Right cardiac atrium (tissue), 5 donors: Measurements from ENCODE around the gene FOXA3. TPM values are rescaled to one million over a fixed set of nuclear protein-coding genes. Genes with fewer than 3 reads are reported as not detected.

Experiments used
- ATAC-seq, 2 donors: fragments of 200-7000 bp; cut with Tn5 transposase; one replicate each; pipeline versions ENCODE4 v1.8.0 to v1.9.1; 2020; ENCODE audit warnings: moderate library complexity in 2 of 2, mild to moderate bottlenecking in 1 of 2
- DNase-seq, 3 donors: peaks; one replicate each; pipeline ENCODE4 v3.0.0-alpha.2; 2020
- H3K27ac ChIP-seq: one replicate; pipeline ENCODE4 v1.5.1; 2013; ENCODE audit warnings: mild to moderate bottlenecking, low read length, control low read depth, moderate library complexity
- H3K27me3 ChIP-seq: one replicate; pipeline ENCODE4 v1.6.1; 2013; ENCODE audit not compliant: control insufficient read depth, insufficient read depth
- H3K4me1 ChIP-seq: one replicate; pipeline ENCODE4 v1.6.1; 2013; ENCODE audit warnings: low read length; ENCODE audit not compliant: control insufficient read depth, insufficient read depth
- H3K4me3 ChIP-seq: one replicate; pipeline ENCODE4 v1.5.1; 2013; ENCODE audit warnings: low read length, control low read depth
- H3K9me3 ChIP-seq: one replicate; pipeline ENCODE4 v1.6.1; 2013; ENCODE audit warnings: low read length; ENCODE audit not compliant: control insufficient read depth
- WGBS: extraction: QIAGEN DNeasy Blood & Tissue Kit; methylation state at CpG from one replicate; pipeline ENCODE4 v1.1.7; 2013; 5-methylcytosine and 5-hydroxymethylcytosine counted together
- intact Hi-C, 4 donors: fragments of 100-400 bp; cut with DNase I; formaldehyde crosslinking; loops; one replicate each; pipeline versions ENCODE4 v1.11.0 to v1.14.0; 2022 to 2023
- polyA plus RNA-seq: library from polyadenylated mRNA; stranded (reverse); fragments of 200-250 nt; gene quantifications from one replicate; pipeline ENCODE4 v1.2.3, GENCODE V29; 2013
- total RNA-seq, 4 donors: library from RNA; stranded (reverse); fragmentation: NEBNext Ultra II Directional; extraction: Animal tissue kit (Norgen Biotek cat#: 25700); gene quantifications; one replicate each; pipeline ENCODE4 v1.2.1, GENCODE V29; 2021
- donor health status: healthy with polysubstance abuse.
- donor health status: DM: no; HTN: yes; CAD: no.
- donor health status: DM: no; HTN: no; CAD: no.
- donor health status: DM: no; HTN: yes; CAD: no; lungs with severe emphysema.
- donor health status: DM: yes; HTN: yes; CAD: no.

Gene FOXA3
- total and polyA plus RNA-seq, 5 donors, result not detected

GRCh38 chr19:45876411-45877197 is 12.5 kb downstream of the FOXA3 start:
- DNase-seq, result peak; percentile 50 to 80 (median 80)
- 7% methylated on average over 41 of the region's 41 CpGs for WGBS
- intact Hi-C loops, result no loop called here
- no peaks in the 10 kb centered on the region for H3K27me3 ChIP-seq
- H3K27ac ChIP-seq, result no peak overlapping the region
- H3K4me3 ChIP-seq, result peak overlapping the region; percentile 11
- peak; percentile 61 to 68 for ATAC-seq
- no peaks in the 10 kb centered on the region for H3K9me3 ChIP-seq
- H3K4me1 ChIP-seq, result no peaks in the 10 kb centered on the region

GRCh38 chr19:45878043-45878794 is 14.1 kb downstream of the FOXA3 start:
- peak in 1 of 3 donors; percentile 24 for DNase-seq
- WGBS, result 81% methylated on average over 11 of the region's 11 CpGs
- ATAC-seq, result peak in 1 of 2 donors; percentile 7

GRCh38 chr19:45879055-45879454 is 14.9 kb downstream of the FOXA3 start:
- H3K27ac ChIP-seq, result no peak overlapping the region
- H3K4me1 ChIP-seq, result peaks cover 2% of the 10 kb centered on the region
- no peak overlapping the region for H3K4me3 ChIP-seq
- H3K9me3 ChIP-seq, result no peaks in the 10 kb centered on the region
- H3K27me3 ChIP-seq, result no peaks in the 10 kb centered on the region
- ATAC-seq (no peak), DNase-seq (no peak)
- intact Hi-C loops, result no loop called here
- 71% methylated on average over 8 of the region's 8 CpGs for WGBS

More at GRCh38 chr19:45878043-45878794, 14.1 kb downstream of the FOXA3 start:
- Histone ChIP-seq H3K4me1 (peaks cover 2% of the 10 kb centered on the region), H3K27ac (no peak overlapping the region), H3K4me3 (no peak overlapping the region), H3K9me3 (no peaks in the 10 kb centered on the region), H3K27me3 (no peaks in the 10 kb centered on the region)
- intact Hi-C loops, result no loop called here

- Histone ChIP-seq H3K9me3 (no peaks in the 10 kb centered on the region), H3K27me3 (no peaks in the 10 kb centered on the region), H3K27ac (no peak overlapping the region), H3K4me1 (peaks cover 2% of the 10 kb centered on the region), H3K4me3 (no peak overlapping the region)
- 52% methylated on average over 2 of the region's 2 CpGs for WGBS
- ATAC-seq (no peak), DNase-seq (no peak)
- intact Hi-C loops, result no loop called here
Observed at GRCh38 chr19:45879971-45880370, 15.8 kb downstream of the FOXA3 start.

GRCh38 chr19:45881082-45881908 is 17.2 kb downstream of the FOXA3 start:
- DNase-seq (peak in 1 of 3 donors; percentile 21), ATAC-seq (no peak)
- WGBS, result 82% methylated on average over 10 of the region's 10 CpGs
- H3K9me3 ChIP-seq, result no peaks in the 10 kb centered on the region
- no peaks in the 10 kb centered on the region for H3K27me3 ChIP-seq
- no peak overlapping the region for H3K27ac ChIP-seq
- no peak overlapping the region for H3K4me3 ChIP-seq
- intact Hi-C loops, result no loop called here
- H3K4me1 ChIP-seq, result peaks cover 4% of the 10 kb centered on the region

- no peaks in the 10 kb centered on the region for H3K9me3 ChIP-seq
- no peaks in the 10 kb centered on the region for H3K27me3 ChIP-seq
- no peak overlapping the region for H3K4me3 ChIP-seq
- ATAC-seq (no peak), DNase-seq (peak in 1 of 3 donors; percentile 26)
- peaks cover 4% of the 10 kb centered on the region for H3K4me1 ChIP-seq
- intact Hi-C loops, result no loop called here
- WGBS, result 72% methylated on average over 4 of the region's 4 CpGs
- H3K27ac ChIP-seq, result no peak overlapping the region
Observed at GRCh38 chr19:45881909-45882528, 17.9 kb downstream of the FOXA3 start.

GRCh38 chr19:45882652-45883585 is 18.8 kb downstream of the FOXA3 start:
- H3K27ac ChIP-seq, result no peak overlapping the region
- intact Hi-C loops, result no loop called here
- WGBS, result 21% methylated on average over 47 of the region's 47 CpGs
- H3K27me3 ChIP-seq, result no peaks in the 10 kb centered on the region
- DNase-seq (peak; percentile 79 to 92 (median 89)), ATAC-seq (no peak)
- no peaks in the 10 kb centered on the region for H3K9me3 ChIP-seq
- no peak overlapping the region for H3K4me3 ChIP-seq
- peaks cover 4% of the 10 kb centered on the region for H3K4me1 ChIP-seq

- Histone ChIP-seq H3K4me3 (no peak overlapping the region), H3K27me3 (no peaks in the 10 kb centered on the region), H3K27ac (no peak overlapping the region), H3K4me1 (peaks cover 4% of the 10 kb centered on the region), H3K9me3 (no peaks in the 10 kb centered on the region)
- whole genome bisulfite sequencing, result 32% methylated on average over 5 of the region's 5 CpGs
- no peak for ATAC-seq
- intact Hi-C loops, result no loop called here
- no peak for DNase-seq
Observed at GRCh38 chr19:45883586-45883880, 19.4 kb downstream of the FOXA3 start.

GRCh38 chr19:45883881-45884681 is 20.0 kb downstream of the FOXA3 start:
- no peak overlapping the region for H3K4me3 ChIP-seq
- H3K27ac ChIP-seq, result no peak overlapping the region
- H3K4me1 ChIP-seq, result peaks cover 4% of the 10 kb centered on the region
- no peaks in the 10 kb centered on the region for H3K27me3 ChIP-seq
- DNase-seq (peak in 2 of 3 donors; percentile 57 to 71), ATAC-seq (no peak)
- intact Hi-C loops, result no loop called here
- 89% methylated on average over 57 of the region's 57 CpGs for WGBS
- H3K9me3 ChIP-seq, result no peaks in the 10 kb centered on the region
